BLaER1 treated with 17β-estradiol and CSF1 and Interleukin-3, amounts not matched to agents 10 nM and 100 nM (cell line): ENCODE data around the gene RPS2.
"Not testable (repeated sequence)": the region's sequence is repeated elsewhere in the genome, so short reads cannot be mapped to it uniquely, and the experiment has no call there.

Source experiments
- H3K27ac ChIP-seq, 11 experiments: shearing (Covaris generic); formaldehyde crosslinking; 2 replicates each; pipeline ENCODE4 v1.8.1; 2022
- H3K27me3 ChIP-seq, 11 experiments: shearing (Covaris generic); formaldehyde crosslinking; 2 replicates each; pipeline ENCODE4 v1.8.1; 2022
- H3K36me3 ChIP-seq, 11 experiments: shearing (Covaris generic); formaldehyde crosslinking; 2 replicates each; pipeline ENCODE4 v1.8.1; 2022
- H3K4me1 ChIP-seq, 10 experiments: shearing (Covaris generic); formaldehyde crosslinking; 2 replicates each; pipeline ENCODE4 v1.8.1; 2022
- H3K4me2 ChIP-seq, 11 experiments: shearing (Covaris generic); formaldehyde crosslinking; 2 replicates each; pipeline ENCODE4 v1.8.1; 2022
- H3K4me3 ChIP-seq, 10 experiments: shearing (Covaris generic); formaldehyde crosslinking; 2 replicates each; pipeline ENCODE4 v1.8.1; 2022
- H3K9ac ChIP-seq, 11 experiments: shearing (Covaris generic); formaldehyde crosslinking; 2 replicates each; pipeline ENCODE4 v1.8.1; 2022
- H3K9me3 ChIP-seq, 11 experiments: shearing (Covaris generic); formaldehyde crosslinking; replicated peaks in 1 of 11; 2 replicates each; pipeline ENCODE4 v1.8.1; 2022
- H4K20me1 ChIP-seq, 11 experiments: shearing (Covaris generic); formaldehyde crosslinking; 2 replicates each; pipeline ENCODE4 v1.8.1; 2022
- Cebpa-rat ChIP-seq, 11 experiments: shearing (Covaris generic); IDR thresholded peaks; 2 replicates each; pipeline ENCODE4 v1.8.1; 2022

RPS2 gene

GRCh38 chr16:1964506-1965395 is at the start of gene RPS2:
RPS2 (minus strand) TSS chr16:1964826; CDS start chr16:1964625, 201 bp downstream.
- H3K27ac ChIP-seq, result peak within 1 kb of the TSS; percentile 90 to 99 (median 94)
- no peak for TF ChIP-seq Cebpa-rat (IDR thresholded peaks at IDR 0.05)
- peaks cover 21 to 48% (median 32%) of the 10 kb centered on the region in 11 experiments for H3K36me3 ChIP-seq
- H3K27me3 ChIP-seq, result no peaks in the 10 kb centered on the region
- peaks cover 43 to 50% (median 47%) of the 10 kb centered on the region in 10 experiments for H3K4me1 ChIP-seq
- no peaks in the 10 kb centered on the region; a peak in 1 of 22 replicates for H3K9me3 ChIP-seq
- peak within 1 kb of the TSS; percentile 80 to 100 (median 90) for H3K4me3 ChIP-seq
- H3K9ac ChIP-seq, result peak within 1 kb of the TSS; percentile 93 to 100 (median 97)
- H3K4me2 ChIP-seq, result peak within 1 kb of the TSS; percentile 91 to 99 (median 97)
- H4K20me1 ChIP-seq, result peaks cover 32 to 60% (median 44%) of the 10 kb centered on the region in 11 experiments

GRCh38 chr16:2013527-2013926 is 48.9 kb upstream of the RPS2 start:
- Histone ChIP-seq H3K27ac (peak overlapping the region in 3 of 11 experiments; percentile 10 to 89 (median 13); a peak in 2 of 22 replicates), H3K4me3 (no peak overlapping the region), H3K9ac (peak overlapping the region in 2 of 11 experiments; percentile 8 to 14; a peak in 1 of 22 replicates), H3K4me2 (no peak overlapping the region; a peak in 1 of 22 replicates), H3K9me3 (no peaks in the 10 kb centered on the region), H4K20me1 (peaks cover 1 to 9% (median 8%) of the 10 kb centered on the region in 11 experiments; a peak in 21 of 22 replicates), H3K4me1 (peaks cover 25 to 63% (median 33%) of the 10 kb centered on the region in 10 experiments), H3K36me3 (no peaks in the 10 kb centered on the region), H3K27me3 (peaks cover under 1 to 14% (median 10%) of the 10 kb centered on the region in 11 experiments; a peak in 19 of 22 replicates)
- TF ChIP-seq Cebpa-rat (IDR thresholded peaks at IDR 0.05), result no peak

- H3K4me3 ChIP-seq, H3K27me3 ChIP-seq, H3K27ac ChIP-seq, H3K9me3 ChIP-seq, H3K9ac ChIP-seq: not testable (repeated sequence)
- peaks cover 43 to 76% (median 50%) of the 10 kb centered on the region in 10 experiments for H3K4me1 ChIP-seq
- peaks cover 0 to 16% (median 10%) of the 10 kb centered on the region in 11 experiments; a peak in 14 of 22 replicates for H3K36me3 ChIP-seq
- peak overlapping the region in 3 of 11 experiments; percentile 5 to 96 (median 93); a peak in 4 of 22 replicates for H3K4me2 ChIP-seq
- H4K20me1 ChIP-seq, result peaks cover 19 to 27% (median 26%) of the 10 kb centered on the region in 11 experiments
Measured at GRCh38 chr16:2011726-2012125, 47.1 kb upstream of the RPS2 start.

GRCh38 chr16:2009791-2010510 is 45.3 kb upstream of the RPS2 start, which contains the start of gene ZNF598:
ZNF598 (minus strand) TSS chr16:2009821.
- H3K9me3 ChIP-seq, result no peaks in the 10 kb centered on the region
- H3K9ac ChIP-seq, result peak within 1 kb of the TSS; percentile 86 to 99 (median 97)
- H3K36me3 ChIP-seq, result peaks cover 0 to 32% (median 13%) of the 10 kb centered on the region in 11 experiments; a peak in 14 of 22 replicates
- peaks cover 47 to 76% (median 50%) of the 10 kb centered on the region in 10 experiments for H3K4me1 ChIP-seq
- no peaks in the 10 kb centered on the region for H3K27me3 ChIP-seq
- peaks cover 37 to 45% (median 43%) of the 10 kb centered on the region in 11 experiments for H4K20me1 ChIP-seq
- H3K4me2 ChIP-seq, result peak within 1 kb of the TSS; percentile 94 to 100 (median 98)
- no peak for TF ChIP-seq Cebpa-rat (IDR thresholded peaks at IDR 0.05)
- peak within 1 kb of the TSS; percentile 60 to 97 (median 94) for H3K27ac ChIP-seq
- H3K4me3 ChIP-seq, result peak within 1 kb of the TSS; percentile 81 to 100 (median 96)

GRCh38 chr16:2009164-2009711 is 44.6 kb upstream of the RPS2 start:
- H3K36me3 ChIP-seq, result peaks cover 0 to 35% (median 20%) of the 10 kb centered on the region in 11 experiments; a peak in 15 of 22 replicates
- peaks cover 44 to 52% (median 50%) of the 10 kb centered on the region in 11 experiments for H4K20me1 ChIP-seq
- peaks cover 53 to 76% (median 55%) of the 10 kb centered on the region in 10 experiments for H3K4me1 ChIP-seq
- peak overlapping the region; percentile 81 to 100 (median 96) for H3K4me3 ChIP-seq
- H3K9ac ChIP-seq, result peak overlapping the region; percentile 86 to 99 (median 97)
- no peak for TF ChIP-seq Cebpa-rat (IDR thresholded peaks at IDR 0.05)
- H3K27me3 ChIP-seq, result no peaks in the 10 kb centered on the region
- H3K9me3 ChIP-seq, result no peaks in the 10 kb centered on the region
- peak overlapping the region; percentile 94 to 100 (median 98) for H3K4me2 ChIP-seq
- peak overlapping the region; percentile 60 to 97 (median 94) for H3K27ac ChIP-seq

GRCh38 chr16:2008631-2009163 is 44.1 kb upstream of the RPS2 start:
- H3K36me3 ChIP-seq, result peaks cover 0 to 37% (median 20%) of the 10 kb centered on the region in 11 experiments; a peak in 16 of 22 replicates
- peak overlapping the region; percentile 81 to 100 (median 96) for H3K4me3 ChIP-seq
- TF ChIP-seq Cebpa-rat (IDR thresholded peaks at IDR 0.05), result peak in 3 of 11 experiments; percentile 9 to 77 (median 52); a peak in 2 of 22 replicates
- peak overlapping the region; percentile 86 to 99 (median 97) for H3K9ac ChIP-seq
- peaks cover 59 to 78% (median 60%) of the 10 kb centered on the region in 10 experiments for H3K4me1 ChIP-seq
- peak overlapping the region; percentile 60 to 97 (median 94) for H3K27ac ChIP-seq
- no peaks in the 10 kb centered on the region for H3K9me3 ChIP-seq
- peak overlapping the region; percentile 94 to 100 (median 98) for H3K4me2 ChIP-seq
- peaks cover 49 to 57% (median 56%) of the 10 kb centered on the region in 11 experiments for H4K20me1 ChIP-seq
- H3K27me3 ChIP-seq, result no peaks in the 10 kb centered on the region

- H3K27ac ChIP-seq, result peak overlapping the region; percentile 32 to 97 (median 94); a peak in 19 of 22 replicates
Measured at GRCh38 chr16:2008009-2008526, 43.4 kb upstream of the RPS2 start.

More at GRCh38 chr16:2008009-2008526, 43.4 kb upstream of the RPS2 start:
- H3K27me3 ChIP-seq, result no peaks in the 10 kb centered on the region
- H3K4me3 ChIP-seq, result peak overlapping the region; percentile 81 to 100 (median 96)
- peaks cover 55 to 64% (median 62%) of the 10 kb centered on the region in 11 experiments for H4K20me1 ChIP-seq
- peaks cover 5 to 43% (median 27%) of the 10 kb centered on the region in 11 experiments for H3K36me3 ChIP-seq
- H3K9ac ChIP-seq, result peak overlapping the region; percentile 86 to 99 (median 97)
- peak overlapping the region; percentile 94 to 100 (median 98) for H3K4me2 ChIP-seq
- no peak for TF ChIP-seq Cebpa-rat (IDR thresholded peaks at IDR 0.05)
- H3K9me3 ChIP-seq, result no peaks in the 10 kb centered on the region
- H3K4me1 ChIP-seq, result peaks cover 59 to 77% (median 64%) of the 10 kb centered on the region in 10 experiments
